PC-9 (cell line): Measurements from ENCODE around the gene CTPS2. TPM values are rescaled to one million over a fixed set of nuclear protein-coding genes. Genes with fewer than 3 reads are reported as not detected.

ENCODE experiments used
- BruUV-seq: library from RNA; stranded (reverse); fragments of 400-500 nt; replicated peaks from 2 replicates; lab custom pipeline; 2021; lab: Mats Ljungman, UMichigan
- CTCF ChIA-PET: fragments of 300-600 bp; sonication (Branson Sonifier 250); formaldehyde crosslinking; loops from one replicate; lab custom pipeline; 2022; ENCODE audit warnings: antibody characterized with exemption; lab: Charles Lee
- POLR2A ChIA-PET: fragments of 300-600 bp; sonication (Branson Sonifier 250); formaldehyde crosslinking; loops from one replicate; lab custom pipeline; 2022; ENCODE audit warnings: antibody characterized with exemption; ENCODE audit not compliant: unreplicated experiment; lab: Charles Lee
- DNase-seq, 2 experiments: peaks; one replicate each; pipeline versions ENCODE4 v3.0.0 to v3.0.0-alpha.2; 2015 to 2022; ENCODE audit warnings: mixed read lengths in 1 of 2
- H2AFZ ChIP-seq: fragments of 200-600 bp; sonication (generic); 2 replicates; pipeline ENCODE4 v1.8.1; 2017; ENCODE audit warnings: antibody characterized with exemption
- H3F3A ChIP-seq: fragments of 200-600 bp; sonication (generic); 2 replicates; pipeline ENCODE4 v1.8.1; 2017; ENCODE audit warnings: antibody characterized with exemption, mild to moderate bottlenecking, low read depth; ENCODE audit not compliant: insufficient read depth
- H3K27ac ChIP-seq: fragments of 200-600 bp; sonication (generic); 2 replicates; pipeline ENCODE4 v1.6.1; 2016; ENCODE audit warnings: mixed run types
- H3K27me3 ChIP-seq: fragments of 200-600 bp; sonication (generic); 2 replicates; pipeline ENCODE4 v1.6.1; 2016; ENCODE audit warnings: low read depth, mixed run types; ENCODE audit not compliant: insufficient read depth
- H3K36me3 ChIP-seq: fragments of 200-600 bp; sonication (generic); 2 replicates; pipeline ENCODE4 v1.6.1; 2016; ENCODE audit warnings: low read depth, mixed run types
- H3K4me1 ChIP-seq: fragments of 200-600 bp; sonication (generic); replicated peaks from 2 replicates; pipeline ENCODE4 v1.6.1; 2016; ENCODE audit warnings: mixed run types; ENCODE audit not compliant: insufficient read depth
- H3K4me2 ChIP-seq: fragments of 200-600 bp; sonication (generic); 2 replicates; pipeline ENCODE4 v1.6.1; 2017; ENCODE audit warnings: mixed run types
- H3K4me3 ChIP-seq: fragments of 200-600 bp; sonication (generic); 2 replicates; pipeline ENCODE4 v1.6.1; 2016; ENCODE audit warnings: mixed run types
- H3K79me2 ChIP-seq: fragments of 200-600 bp; sonication (generic); 2 replicates; pipeline ENCODE4 v1.6.1; 2017; ENCODE audit warnings: low read depth, mixed run types
- H3K9me2 ChIP-seq: fragments of 200-600 bp; sonication (generic); 2 replicates; pipeline ENCODE4 v1.8.1; 2017; ENCODE audit warnings: mild to moderate bottlenecking; ENCODE audit not compliant: insufficient read depth
- H3K9me3 ChIP-seq: fragments of 200-600 bp; sonication (generic); 2 replicates; pipeline ENCODE4 v1.8.1; 2016; ENCODE audit warnings: low read depth; ENCODE audit not compliant: insufficient read depth
- H4K20me1 ChIP-seq: fragments of 200-600 bp; sonication (generic); 2 replicates; pipeline ENCODE4 v1.8.1; 2017; ENCODE audit not compliant: insufficient read depth
- CTCF ChIP-seq: fragments of 200-600 bp; sonication (generic); conservative IDR thresholded peaks from 2 replicates; pipeline ENCODE4 v1.6.1; 2017; ENCODE audit warnings: mixed run types, antibody characterized with exemption, mild to moderate bottlenecking, moderate library complexity
- EZH2 ChIP-seq: fragments of 200-600 bp; sonication (generic); IDR thresholded peaks from 2 replicates; pipeline ENCODE4 v1.8.0; 2017; ENCODE audit warnings: antibody characterized with exemption, low read depth
- intact Hi-C: fragments of 100-400 bp; cut with micrococcal nuclease; formaldehyde crosslinking; loops from one replicate; pipeline ENCODE4 v1.10.0; 2022; ENCODE audit not compliant: unreplicated experiment
- total RNA-seq: library from RNA; stranded (reverse); gene quantifications from 2 replicates; pipeline ENCODE4 v1.2.3, GENCODE V29; 2021

Gene CTPS2
- total RNA-seq, 1 experiment from 2014 or later: 15.8 TPM

GRCh38 chrX:16610121-16610621 is 102.3 kb downstream of the CTPS2 start:
- Histone ChIP-seq H3K4me3 (no peak overlapping the region), H3K4me1 (no peaks in the 10 kb centered on the region), H3K9me2 (no peaks in the 10 kb centered on the region), H3K27ac (no peak overlapping the region), H3K27me3 (no peaks in the 10 kb centered on the region), H3K9me3 (no peaks in the 10 kb centered on the region), H4K20me1 (no peaks in the 10 kb centered on the region), H3F3A (no peaks in the 10 kb centered on the region), H3K4me2 (no peak overlapping the region), H2AFZ (no peak overlapping the region), H3K79me2 (no peaks in the 10 kb centered on the region), H3K36me3 (no peaks in the 10 kb centered on the region)
- no TSS peak for BruUV-seq
- DNase-seq: no peak
- ChIA-PET POLR2A (interaction anchor here (0.5 kb wide), 2 partner anchors 156 to 765 kb away, joined by 5 to 8 read pairs; no protein-coding TSS in a partner anchor), CTCF (no interaction called here)
- intact Hi-C loops: no loop called here
- TF ChIP-seq EZH2 (no peak), CTCF (no peak)

- Histone ChIP-seq H3K9me3 (no peaks in the 10 kb centered on the region), H3K4me2 (no peak overlapping the region), H3K9me2 (no peaks in the 10 kb centered on the region), H3K4me3 (no peak overlapping the region), H3K36me3 (no peaks in the 10 kb centered on the region), H3K27me3 (no peaks in the 10 kb centered on the region), H3F3A (no peaks in the 10 kb centered on the region), H3K27ac (no peak overlapping the region), H4K20me1 (no peaks in the 10 kb centered on the region), H3K4me1 (no peaks in the 10 kb centered on the region), H3K79me2 (no peaks in the 10 kb centered on the region), H2AFZ (no peak overlapping the region)
- no peak for TF ChIP-seq CTCF
- ChIA-PET POLR2A (no interaction called here), CTCF (interaction anchor here (0.6 kb wide), 1 partner anchor 115 kb away, joined by 5 read pairs; no protein-coding TSS in a partner anchor)
- no TSS peak for BruUV-seq
- intact Hi-C loops: loop anchor here (10.0 kb wide), 1 partner anchor 49 kb away; the partner anchor contains the start of gene S100G
- DNase-seq: no peak
These were observed 106.2 kb downstream of the CTPS2 start for GRCh38 chrX:16606142-16606720.

- H3K27me3 ChIP-seq: no peaks in the 10 kb centered on the region
- no peak overlapping the region for H3K27ac ChIP-seq
- CTCF ChIA-PET: no interaction called here
- no peaks in the 10 kb centered on the region for H3K36me3 ChIP-seq
- no peaks in the 10 kb centered on the region for H3F3A ChIP-seq
- POLR2A ChIA-PET: no interaction called here
- H3K4me1 ChIP-seq: no peaks in the 10 kb centered on the region
- H4K20me1 ChIP-seq: no peaks in the 10 kb centered on the region
- no TSS peak for BruUV-seq
- TF ChIP-seq EZH2: no peak
- no peak for TF ChIP-seq CTCF
- H3K79me2 ChIP-seq: no peaks in the 10 kb centered on the region
- H3K4me2 ChIP-seq: no peak overlapping the region
- H2AFZ ChIP-seq: no peak overlapping the region
- H3K4me3 ChIP-seq: no peak overlapping the region
- DNase-seq: no peak
- H3K9me2 ChIP-seq: no peaks in the 10 kb centered on the region
- intact Hi-C loops: loop anchor here (10.0 kb wide), 1 partner anchor 50 kb away; the partner anchor contains the start of gene S100G
- no peaks in the 10 kb centered on the region for H3K9me3 ChIP-seq
These were observed 108.1 kb downstream of the CTPS2 start for GRCh38 chrX:16604337-16604736.
